HCT116 (cell line): Measurements from ENCODE around the gene RENBP. TPM values are rescaled to one million over a fixed set of nuclear protein-coding genes. Genes with fewer than 3 reads are reported as not detected.

Experiments used
- ATAC-seq: fragments of 200-7000 bp; cut with Tn5 transposase; 2 replicates; pipeline ENCODE4 v1.9.1; 2020; ENCODE audit warnings: mild to moderate bottlenecking, moderate library complexity
- BruUV-seq: library from RNA; stranded (reverse); fragments of 400-500 nt; replicated peaks from 2 replicates; lab custom pipeline; 2021; lab: Mats Ljungman, UMichigan
- CTCF ChIA-PET: fragments of 300-600 bp; sonication (Branson Sonifier 250); formaldehyde crosslinking; loops from one replicate; lab custom pipeline; 2021; ENCODE audit warnings: antibody characterized with exemption; lab: Charles Lee
- POLR2A ChIA-PET: fragments of 300-600, 350-600 bp; sonication (Branson Sonifier 250); formaldehyde crosslinking; loops from one replicate; lab custom pipeline; 2021; ENCODE audit warnings: antibody characterized with exemption; lab: Charles Lee
- RAD21 ChIA-PET, 2 experiments: fragments of 300-600 bp; sonication (Branson Sonifier 250); formaldehyde crosslinking; loops; one replicate each; lab custom pipeline; 2023; ENCODE audit warnings: low total read pairs in 2 of 2; ENCODE audit not compliant: uncharacterized antibody in 2 of 2, unreplicated experiment in 2 of 2, low non-redundant PET in 1 of 2; lab: Charles Lee
- DNase-seq: peaks from one replicate; pipeline ENCODE4 v3.0.0-alpha.2; 2010; ENCODE audit warnings: low read depth, low spot score
- H2AFZ ChIP-seq: fragments of 200-600 bp; shearing (Covaris generic), sonication (generic); 2 replicates; pipeline ENCODE4 v1.6.1; 2017; ENCODE audit warnings: low read depth, mixed run types, mixed read lengths, antibody characterized with exemption, low read length; ENCODE audit not compliant: poor library complexity, severe bottlenecking
- H3K27ac ChIP-seq: 2 replicates; pipeline ENCODE4 v1.5.1; 2012; ENCODE audit warnings: low read depth, low read length
- H3K27me3 ChIP-seq: fragments of 200-600 bp; sonication (generic); 2 replicates; pipeline ENCODE4 v1.6.1; 2016; ENCODE audit warnings: mixed run types, low read length, mixed read lengths; ENCODE audit not compliant: insufficient read depth
- H3K36me3 ChIP-seq, 2 experiments: fragments of 200-500 bp in 1 of 2; fragments of 200-600 bp in 1 of 2; sonication (Bioruptor generic) in 1 of 2; sonication (generic) in 1 of 2; 2 replicates each; pipeline versions ENCODE4 v1.5.1 to v1.6.1; 2014 to 2016; ENCODE audit warnings: low read length in 2 of 2, inconsistent platforms in 1 of 2, mixed read lengths in 1 of 2, mixed run types in 1 of 2; ENCODE audit not compliant: insufficient read depth in 2 of 2, control insufficient read depth in 1 of 2
- H3K4me1 ChIP-seq, 2 experiments: fragments of 200-600 bp in 1 of 2; sonication (generic) in 1 of 2; 2 replicates each; pipeline versions ENCODE4 v1.5.1 to v1.6.1; 2012 to 2017; ENCODE audit warnings: low read length in 2 of 2, inconsistent platforms in 1 of 2, mild to moderate bottlenecking in 1 of 2, mixed read lengths in 1 of 2, mixed run types in 1 of 2, moderate library complexity in 1 of 2; ENCODE audit not compliant: insufficient read depth in 2 of 2, control insufficient read depth in 1 of 2
- H3K4me2 ChIP-seq: fragments of 200-600 bp; sonication (generic); 2 replicates; pipeline ENCODE4 v1.6.1; 2017; ENCODE audit warnings: mixed run types, low read length, mixed read lengths
- H3K4me3 ChIP-seq, 2 experiments: fragments of 200-600 bp in 1 of 2; sonication (generic) in 1 of 2; replicated peaks in 1 of 2; 2 replicates each; pipeline ENCODE4 v1.5.1; 2011 to 2016; ENCODE audit warnings: low read length in 2 of 2, control low read depth in 1 of 2, low read depth in 1 of 2, mild to moderate bottlenecking in 1 of 2, mixed read lengths in 1 of 2, mixed run types in 1 of 2
- H3K79me2 ChIP-seq: fragments of 200-600 bp; sonication (generic); 2 replicates; pipeline ENCODE4 v1.6.1; 2017; ENCODE audit warnings: mild to moderate bottlenecking, mixed run types, low read length, moderate library complexity, mixed read lengths; ENCODE audit not compliant: insufficient read depth
- H3K9ac ChIP-seq: fragments of 200-600 bp; sonication (generic); 2 replicates; pipeline ENCODE4 v1.6.1; 2016; ENCODE audit warnings: low read length, mixed read lengths
- H3K9me2 ChIP-seq: fragments of 200-600 bp; sonication (generic), shearing (Covaris generic); 2 replicates; pipeline ENCODE4 v1.6.1; 2017; ENCODE audit warnings: mixed run types, mild to moderate bottlenecking, moderate library complexity; ENCODE audit not compliant: insufficient read depth
- H3K9me3 ChIP-seq, 2 experiments: fragments of 200-500 bp in 1 of 2; fragments of 200-600 bp in 1 of 2; sonication (Bioruptor generic) in 1 of 2; sonication (generic) in 1 of 2; 2 replicates each; pipeline ENCODE4 v1.6.1; 2014 to 2017; ENCODE audit warnings: low read length in 2 of 2, mixed read lengths in 2 of 2, inconsistent platforms in 1 of 2, low read depth in 1 of 2, mild to moderate bottlenecking in 1 of 2, mixed run types in 1 of 2, moderate library complexity in 1 of 2; ENCODE audit not compliant: control insufficient read depth in 1 of 2, insufficient read depth in 1 of 2
- H4K20me1 ChIP-seq: fragments of 200-600 bp; sonication (generic), shearing (Covaris generic); 2 replicates; pipeline ENCODE4 v1.6.1; 2017; ENCODE audit warnings: mixed run types, mild to moderate bottlenecking, moderate library complexity; ENCODE audit not compliant: insufficient read depth
- ATF3 ChIP-seq: IDR thresholded peaks from 2 replicates; pipeline ENCODE4 v1.6.1; 2012
- CBX3 ChIP-seq: IDR thresholded peaks from 2 replicates; pipeline ENCODE4 v1.6.1; 2012; ENCODE audit warnings: low read depth
- EGR1 ChIP-seq: IDR thresholded peaks from 2 replicates; pipeline ENCODE4 v1.6.1; 2012; ENCODE audit warnings: low read depth
- ELF1 ChIP-seq: IDR thresholded peaks from 2 replicates; pipeline ENCODE4 v1.6.1; 2012; ENCODE audit warnings: low read depth, borderline replicate concordance
- EZH2 ChIP-seq: fragments of 200-600 bp; sonication (generic); IDR thresholded peaks from 2 replicates; pipeline ENCODE4 v1.6.1; 2017; ENCODE audit warnings: antibody characterized with exemption, mixed run types
- EZH2phosphoT487 ChIP-seq: fragments of 200-600 bp; IDR thresholded peaks from 2 replicates; pipeline ENCODE4 v1.6.1; 2018; ENCODE audit warnings: antibody characterized with exemption, borderline replicate concordance
- FOSL1 ChIP-seq: IDR thresholded peaks from 2 replicates; pipeline ENCODE4 v1.6.1; 2012; ENCODE audit warnings: low read depth
- JUND ChIP-seq: IDR thresholded peaks from 2 replicates; pipeline ENCODE4 v1.6.1; 2012
- POLR2A ChIP-seq: IDR thresholded peaks from 2 replicates; pipeline ENCODE4 v1.7.0; 2011; ENCODE audit warnings: borderline replicate concordance; ENCODE audit not compliant: insufficient read depth, insufficient read length; ENCODE audit errors: extremely low read depth
- RAD21 ChIP-seq: IDR thresholded peaks from 2 replicates; pipeline ENCODE4 v1.6.1; 2012; ENCODE audit warnings: low read depth, mild to moderate bottlenecking
- SRF ChIP-seq: IDR thresholded peaks from 2 replicates; pipeline ENCODE4 v1.6.1; 2012; ENCODE audit warnings: low read depth
- TCF7L2 ChIP-seq: IDR thresholded peaks from 2 replicates; pipeline ENCODE4 v1.7.0; 2011; ENCODE audit warnings: borderline replicate concordance, inconsistent platforms; ENCODE audit not compliant: insufficient read depth, insufficient read length; ENCODE audit errors: extremely low read depth
- ZFX ChIP-seq: fragments of 450-650 bp; IDR thresholded peaks from 2 replicates; pipeline ENCODE4 v1.6.1; 2017
- ZNF274 ChIP-seq: fragments of 200-500 bp; sonication (Bioruptor generic); IDR thresholded peaks from 2 replicates; pipeline ENCODE4 v1.6.1; 2014; ENCODE audit warnings: mild to moderate bottlenecking, low read depth, low read length, inconsistent platforms
- intact Hi-C: fragments of 100-400 bp; cut with micrococcal nuclease; formaldehyde crosslinking; loops from 2 replicates; pipeline ENCODE4 v1.10.0; 2022
- total RNA-seq: library from RNA; stranded (reverse); gene quantifications from one replicate; pipeline ENCODE4 v1.2.1, GENCODE V29; 2021; ENCODE audit not compliant: unreplicated experiment

RENBP gene
- total RNA-seq, 1 experiment from 2014 or later, result 1.3 TPM

- no peak for TF ChIP-seq FOSL1
- TF ChIP-seq ZFX, result no peak
- TF ChIP-seq EZH2, result no peak
- TF ChIP-seq ELF1, result no peak
- ATAC-seq (no peak), DNase-seq (no peak)
- POLR2A ChIA-PET, result no interaction called here
- RAD21 ChIA-PET, result no interaction called here
- CTCF ChIA-PET, result no interaction called here
- no TSS peak for BruUV-seq
- Histone ChIP-seq H3K9ac (no peak overlapping the region), H3K9me2 (no peaks in the 10 kb centered on the region), H4K20me1 (no peaks in the 10 kb centered on the region), H3K9me3 (no peaks in the 10 kb centered on the region), H3K27me3 (no peaks in the 10 kb centered on the region), H3K27ac (no peak overlapping the region), H2AFZ (no peak overlapping the region), H3K4me1 (no peaks in the 10 kb centered on the region), H3K79me2 (peaks cover 3% of the 10 kb centered on the region; the same call in 1 of the 2 replicates), H3K4me2 (no peak overlapping the region), H3K36me3 (peaks cover 3 to 5% of the 10 kb centered on the region in 2 experiments; a peak in 2 of 4 replicates), H3K4me3 (no peak overlapping the region)
- intact Hi-C loops, result no loop called here
These were observed 26.6 kb downstream of the RENBP start for GRCh38 chrX:153917869-153918268.

GRCh38 chrX:153913701-153914100 lies 30.7 kb downstream of the RENBP start:
- Histone ChIP-seq H3K9me2 (no peaks in the 10 kb centered on the region), H3K27me3 (no peaks in the 10 kb centered on the region), H4K20me1 (no peaks in the 10 kb centered on the region), H3K9me3 (no peaks in the 10 kb centered on the region), H3K27ac (no peak overlapping the region), H3K4me3 (no peak overlapping the region), H3K9ac (no peak overlapping the region), H3K4me1 (no peaks in the 10 kb centered on the region), H2AFZ (no peak overlapping the region), H3K79me2 (no peaks in the 10 kb centered on the region), H3K36me3 (peaks cover 3 to 5% of the 10 kb centered on the region in 2 experiments; a peak in 2 of 4 replicates), H3K4me2 (no peak overlapping the region)
- no peak for TF ChIP-seq ATF3
- TF ChIP-seq SRF, result no peak
- no peak for TF ChIP-seq EGR1
- TF ChIP-seq EZH2, result no peak
- TF ChIP-seq JUND, result no peak
- no peak for TF ChIP-seq ZNF274
- no peak for TF ChIP-seq CBX3
- no peak for TF ChIP-seq POLR2A
- no peak for TF ChIP-seq EZH2phosphoT487
- no peak for TF ChIP-seq ZFX
- no peak for TF ChIP-seq RAD21
- no peak for TF ChIP-seq ELF1
- no peak for TF ChIP-seq TCF7L2
- DNase-seq (no peak), ATAC-seq (no peak)
- CTCF ChIA-PET, result no interaction called here
- POLR2A ChIA-PET, result no interaction called here
- intact Hi-C loops, result no loop called here
- RAD21 ChIA-PET, result no interaction called here
- no TSS peak for BruUV-seq
